KBM-7 (cell line): ENCODE data around the gene PPHLN1.

ENCODE experiments used
- DNase-seq: peaks from one replicate; pipeline ENCODE4 v3.0.0-alpha.2; 2015
- in situ Hi-C: fragments of 300-500 bp; cut with MboI; formaldehyde crosslinking; loops from 2 replicates; pipeline ENCODE4 v1.14.3; 2020; ENCODE audit warnings: low sequenced_read_pairs, low pct_unique_long_range_greater_than_20kb, mixed read lengths

Gene PPHLN1

DNA sequence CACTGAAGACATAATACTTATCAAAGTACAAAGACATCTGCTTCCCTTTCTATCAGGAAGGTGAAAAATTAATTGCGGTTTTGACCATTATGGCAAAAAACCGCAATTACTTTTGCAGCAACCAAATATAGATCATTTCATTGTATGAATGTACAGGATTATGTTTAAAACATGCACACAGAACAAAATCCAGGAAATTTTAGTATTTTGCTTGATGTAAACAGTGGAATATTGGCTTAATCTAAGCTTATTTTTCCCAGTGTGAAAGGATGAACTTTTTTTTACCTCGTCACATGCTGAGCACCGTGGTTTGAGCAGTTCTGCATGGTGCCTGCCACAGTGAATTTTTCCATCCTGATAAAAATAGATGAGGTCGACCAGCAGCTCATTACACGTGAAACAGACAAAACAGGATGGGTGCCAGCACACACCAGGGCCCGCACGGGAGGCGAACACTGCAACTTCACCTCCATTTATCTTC, 142.4 kb downstream of the PPHLN1 start:
- peak; percentile 71 for DNase-seq

DNA sequence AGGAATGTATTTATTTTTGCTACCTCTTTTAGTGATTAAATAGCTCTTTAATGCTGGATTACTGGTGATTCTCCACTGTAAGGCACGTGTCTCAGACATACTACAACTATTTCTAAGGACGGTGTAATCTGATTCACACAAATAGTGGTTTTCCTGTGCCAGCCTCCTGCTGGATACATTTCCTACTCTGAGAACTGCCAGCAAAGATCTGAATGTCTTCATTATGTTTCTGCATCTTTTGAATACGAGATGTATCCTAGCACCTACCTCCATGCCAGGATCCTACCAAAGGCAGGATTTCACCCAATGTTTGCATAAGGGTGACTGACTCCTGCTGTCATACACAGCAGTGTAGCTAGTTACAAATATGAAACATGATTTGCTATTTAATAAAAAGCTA, 143.0 kb downstream of the PPHLN1 start:
- DNase-seq, result no peak
- in situ Hi-C loops, result no loop called here

More for the DNA sequence above, 142.4 kb downstream of the PPHLN1 start:
- in situ Hi-C loops, result no loop called here

DNA sequence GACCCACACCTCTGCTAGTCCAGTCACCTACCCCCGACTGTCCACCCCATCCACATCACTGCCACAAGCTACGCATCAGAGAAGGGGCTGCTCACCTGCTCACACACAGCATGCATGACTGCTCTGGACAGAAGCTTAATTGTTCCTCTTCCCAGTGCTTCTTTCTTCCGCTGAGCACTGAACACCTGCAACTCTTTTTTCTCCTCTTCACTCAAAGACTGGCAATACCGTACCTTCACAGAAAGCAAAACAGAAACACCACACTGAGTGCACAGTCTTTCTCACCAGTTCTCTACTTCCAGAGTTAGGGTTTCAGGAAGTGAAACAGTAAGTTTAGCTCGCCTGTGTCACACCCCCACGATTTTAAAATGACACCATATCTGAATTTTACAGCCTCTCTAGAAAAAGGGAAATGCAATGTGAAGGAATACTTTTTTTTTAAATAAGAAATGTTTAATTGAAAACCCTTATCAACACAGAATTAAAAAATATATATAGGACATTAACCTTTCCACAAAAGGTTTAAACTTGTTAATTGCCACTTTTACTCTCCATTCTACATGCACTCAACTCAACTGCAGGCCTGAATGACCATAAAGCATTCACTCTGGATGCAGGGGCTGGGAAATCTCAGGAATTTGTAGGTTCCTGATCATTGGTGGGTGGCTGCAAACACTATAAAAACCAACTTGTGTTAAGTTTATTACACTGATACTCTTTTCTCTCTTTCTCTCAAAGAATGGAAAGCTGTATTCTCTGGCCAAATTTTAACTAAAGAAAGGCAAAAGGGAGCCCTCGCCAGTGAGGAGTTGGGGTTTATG, 143.6 kb downstream of the PPHLN1 start:
- in situ Hi-C loops, result no loop called here
- DNase-seq, result peak; percentile 75

DNA sequence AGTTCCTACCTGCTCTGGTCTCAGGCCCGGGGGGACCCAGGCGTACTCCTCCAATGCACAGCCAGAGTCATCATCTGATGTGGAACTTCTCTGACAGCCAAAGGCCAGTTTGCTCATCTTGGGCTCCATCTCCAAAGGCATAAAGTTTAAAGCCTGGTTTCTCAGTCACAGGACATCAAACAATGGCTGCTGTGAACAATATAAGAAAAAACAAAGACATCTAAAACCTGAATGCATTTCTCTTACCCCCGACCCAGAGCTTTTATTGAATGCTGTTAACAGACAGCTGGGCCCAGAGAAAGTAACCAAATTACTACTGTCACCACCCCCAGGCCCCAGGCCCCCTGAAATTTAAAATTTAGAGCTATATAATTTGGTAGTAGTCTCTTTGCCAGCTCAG, 146.4 kb downstream of the PPHLN1 start:
- in situ Hi-C loops, result no loop called here
- no peak for DNase-seq

DNA sequence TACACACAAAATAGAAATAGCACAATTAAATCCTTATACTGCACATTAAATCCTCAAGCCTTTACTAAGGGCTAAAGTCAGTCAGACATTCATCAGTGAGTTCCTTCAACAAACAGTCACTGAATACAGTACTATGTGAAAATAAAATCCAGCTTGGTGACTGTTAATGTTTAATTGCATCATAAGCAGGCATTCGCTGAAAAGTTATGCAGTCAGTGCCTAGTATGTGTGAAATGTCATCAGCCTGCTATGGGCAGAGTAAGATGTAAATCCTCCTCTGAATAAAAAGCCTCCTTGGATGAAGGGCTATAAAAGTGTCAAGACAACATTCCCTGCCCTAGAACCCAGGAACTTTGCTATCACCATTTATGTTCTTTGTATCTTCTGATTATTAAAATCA, 147.2 kb downstream of the PPHLN1 start:
- in situ Hi-C loops, result no loop called here
- DNase-seq, result no peak

DNA sequence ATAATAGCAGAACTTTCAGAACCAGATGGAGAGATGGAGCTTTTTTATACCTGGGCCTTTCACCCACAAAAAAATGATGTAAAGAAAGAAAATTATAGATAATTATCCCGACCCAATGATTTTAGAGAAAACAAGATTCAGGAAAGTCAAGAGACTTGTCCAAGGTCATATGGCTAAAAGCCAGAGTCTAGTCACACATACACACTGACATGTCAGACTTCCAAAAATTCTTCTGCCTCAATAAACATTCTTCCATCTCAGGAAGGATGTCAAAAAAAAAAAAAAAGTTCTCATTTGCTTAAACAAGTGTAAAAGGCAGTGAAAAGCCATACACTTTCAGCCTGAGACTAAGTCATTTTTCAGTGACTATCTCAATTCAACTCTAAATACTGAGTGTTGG, 147.6 kb downstream of the PPHLN1 start:
- DNase-seq, result no peak
- in situ Hi-C loops, result no loop called here

DNA sequence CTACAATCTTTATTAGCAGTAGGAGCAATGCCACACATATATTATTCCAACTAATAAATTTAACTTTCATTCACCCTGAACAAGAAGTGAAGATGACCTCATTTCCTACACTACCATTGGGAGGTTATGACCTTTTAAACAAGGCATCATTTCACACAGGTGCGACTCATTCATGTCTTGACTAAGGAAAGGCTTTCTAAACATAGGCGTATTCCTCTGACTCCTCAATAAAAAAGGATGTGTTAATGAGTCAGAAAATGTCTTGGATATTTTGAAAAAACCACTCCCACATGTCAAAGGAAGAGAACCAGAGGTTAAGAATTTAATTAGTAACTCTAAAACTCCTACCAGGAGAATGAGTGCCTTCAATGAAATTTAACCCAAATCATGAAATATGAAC, 148.4 kb downstream of the PPHLN1 start:
- DNase-seq, result no peak
- in situ Hi-C loops, result no loop called here

DNA sequence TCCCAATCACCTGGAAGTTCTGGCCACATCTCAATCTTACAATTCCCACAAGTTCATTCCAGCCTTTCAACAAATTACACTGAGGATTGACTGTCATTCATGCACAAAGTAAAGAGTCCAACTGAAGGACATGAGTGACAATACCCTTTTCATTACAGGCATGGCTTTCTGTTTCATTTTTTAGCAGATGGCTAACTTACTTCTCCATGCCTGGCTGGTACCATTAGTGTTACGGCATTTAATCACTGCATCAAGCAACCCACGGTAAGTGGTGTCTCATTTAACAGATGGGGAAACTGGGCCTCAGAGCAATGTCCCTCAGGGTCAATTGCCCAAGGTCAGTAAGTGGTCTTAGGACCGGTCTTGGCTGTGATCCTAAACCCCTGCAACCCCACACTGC, 149.1 kb downstream of the PPHLN1 start:
- no peak for DNase-seq
- in situ Hi-C loops, result no loop called here

DNA sequence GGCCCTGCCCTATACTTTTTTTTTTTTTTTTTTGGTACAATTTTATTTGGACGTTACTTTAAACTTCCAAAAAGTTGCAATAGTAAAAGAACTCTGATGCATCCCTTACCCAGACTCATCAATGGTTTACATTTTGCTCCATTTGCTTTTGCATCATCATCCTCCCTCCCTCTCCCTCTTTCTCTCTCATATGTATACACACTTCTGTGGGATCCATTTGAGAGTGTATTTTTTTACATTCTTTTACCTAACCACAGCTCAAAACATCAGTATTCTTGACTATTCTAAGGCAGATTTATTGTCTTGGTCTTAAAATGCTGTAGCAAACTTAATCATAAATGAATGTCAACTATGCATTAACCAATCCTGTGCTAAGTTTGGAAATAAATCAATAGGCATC, 152.0 kb downstream of the PPHLN1 start:
- no peak for DNase-seq
- in situ Hi-C loops, result no loop called here

DNA sequence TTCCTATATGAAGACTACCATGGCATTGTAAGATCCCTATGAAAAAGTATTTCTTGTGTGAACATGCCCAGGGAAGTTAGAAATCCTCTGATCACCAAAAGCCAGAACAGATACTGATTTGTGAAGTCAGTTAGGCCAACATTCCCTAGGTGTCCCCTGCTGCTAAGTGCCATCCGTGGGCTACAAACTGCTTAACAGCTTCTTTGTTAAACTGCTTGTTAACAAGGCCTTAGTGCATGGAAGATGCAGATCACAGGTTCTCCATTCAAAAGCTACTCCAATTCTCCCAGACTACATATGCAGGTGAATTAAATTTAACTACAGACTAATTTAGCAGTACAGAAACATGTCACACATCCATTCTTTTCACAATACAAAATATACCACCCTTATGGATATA, 155.4 kb downstream of the PPHLN1 start:
- no peak for DNase-seq
- in situ Hi-C loops, result no loop called here

DNA sequence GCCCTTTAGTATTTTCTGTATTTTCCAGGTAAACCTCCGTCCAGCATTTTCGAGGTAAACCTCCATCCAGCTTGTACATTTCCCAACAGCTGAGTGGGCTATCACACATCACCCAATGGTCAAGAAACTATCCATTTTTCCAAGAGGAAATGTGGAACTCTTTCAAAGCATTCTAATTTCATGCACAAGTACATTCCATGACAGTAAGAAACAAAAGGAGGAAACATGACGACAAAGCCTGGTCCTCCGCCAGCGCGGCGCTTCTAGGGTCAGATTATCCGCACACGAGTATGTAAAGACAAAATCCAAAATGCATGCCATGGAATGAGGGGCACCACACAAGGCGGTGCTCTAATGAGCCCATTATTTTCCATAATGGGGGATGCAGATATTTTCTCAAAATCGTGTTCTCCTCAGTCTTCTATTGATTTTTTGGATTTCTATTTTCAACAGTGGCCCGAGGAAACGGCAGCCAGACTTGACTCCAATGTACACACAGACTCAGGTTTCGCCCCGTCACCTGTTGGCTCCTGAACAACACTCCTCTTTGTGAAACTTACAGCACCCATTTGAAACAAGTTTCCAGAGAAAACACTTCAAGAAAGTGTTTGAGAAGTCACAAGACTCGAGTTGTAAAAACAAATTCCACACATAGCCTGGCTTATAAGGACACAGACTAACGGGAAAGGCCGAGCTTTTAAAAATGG, 156.2 kb downstream of the PPHLN1 start:
- no peak for DNase-seq

DNA sequence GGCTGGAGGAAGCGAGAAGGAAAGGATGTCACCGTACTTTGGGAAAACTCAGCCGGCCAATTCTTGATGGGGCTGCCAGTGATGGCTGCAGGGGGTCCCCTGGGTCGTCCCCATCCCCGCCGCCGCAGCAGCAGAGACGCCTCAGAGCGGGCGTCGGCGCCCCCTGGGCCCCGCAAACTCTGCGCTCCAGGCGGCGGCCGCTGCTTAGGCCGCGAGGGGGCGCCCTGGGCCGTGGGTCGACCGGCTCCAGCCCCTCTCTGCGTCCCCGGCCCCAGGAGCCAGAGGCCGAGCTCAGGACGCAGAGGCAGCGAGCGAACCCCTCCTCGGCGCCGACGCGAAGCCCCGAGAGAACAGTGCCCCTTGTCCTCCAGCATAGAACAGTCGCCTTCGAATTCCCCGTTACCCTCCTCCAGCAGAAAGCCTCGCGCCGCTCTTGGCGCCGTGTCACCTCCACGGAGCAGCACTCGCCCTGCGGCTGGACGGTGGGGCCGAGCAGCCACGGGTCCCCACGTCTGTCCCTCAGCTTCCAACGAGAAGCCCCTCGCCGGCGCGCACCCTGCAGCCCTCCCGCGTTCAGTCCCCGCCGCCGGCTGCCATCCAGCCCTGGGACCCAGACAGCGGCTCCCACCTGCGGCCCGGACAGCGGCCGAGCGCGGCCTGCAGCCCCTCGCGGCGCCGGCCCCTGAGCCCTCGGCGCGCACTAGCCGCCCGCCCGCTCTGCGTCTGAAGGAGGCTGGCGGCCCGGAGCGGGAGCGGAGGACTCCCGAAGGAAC, 157.0 kb downstream of the PPHLN1 start:
- peak; percentile 78 for DNase-seq
- in situ Hi-C loops, result no loop called here

More for the DNA sequence above, 156.2 kb downstream of the PPHLN1 start:
- in situ Hi-C loops, result no loop called here

DNA sequence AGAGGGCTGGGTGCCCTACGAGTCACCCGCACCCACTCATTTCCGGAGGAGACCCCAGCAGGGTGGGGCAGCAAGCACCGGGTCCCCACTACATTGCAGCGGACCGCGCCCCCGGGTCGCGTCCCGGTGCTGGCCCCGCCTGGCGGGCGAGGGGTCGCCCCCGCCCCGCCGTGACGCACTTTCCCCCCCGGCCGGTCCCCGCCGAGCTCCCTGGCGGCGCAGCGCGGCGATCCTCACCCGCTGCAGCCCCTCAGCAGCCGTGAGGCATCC, 157.5 kb downstream of the PPHLN1 start:
- no peak for DNase-seq
- in situ Hi-C loops, result no loop called here

DNA sequence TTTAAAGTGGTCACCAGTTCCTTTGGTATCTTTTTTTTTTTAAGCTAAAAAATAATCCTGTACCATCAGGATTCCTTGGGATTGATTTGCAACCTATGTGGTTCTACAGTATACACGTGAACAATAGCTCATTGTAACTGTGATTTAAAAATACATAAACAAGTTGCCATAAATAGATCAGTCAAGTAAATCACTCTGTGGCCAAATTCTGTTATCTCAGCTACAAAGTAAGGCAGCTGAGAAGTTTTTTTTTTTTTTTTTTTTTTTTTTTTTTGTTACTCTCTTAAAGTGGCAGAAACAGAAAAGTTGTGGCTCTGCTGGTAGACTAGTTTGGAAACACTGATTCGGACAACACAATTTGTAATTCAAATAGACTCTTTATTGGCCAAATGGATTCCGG, 159.0 kb downstream of the PPHLN1 start:
- in situ Hi-C loops, result no loop called here
- DNase-seq, result no peak

DNA sequence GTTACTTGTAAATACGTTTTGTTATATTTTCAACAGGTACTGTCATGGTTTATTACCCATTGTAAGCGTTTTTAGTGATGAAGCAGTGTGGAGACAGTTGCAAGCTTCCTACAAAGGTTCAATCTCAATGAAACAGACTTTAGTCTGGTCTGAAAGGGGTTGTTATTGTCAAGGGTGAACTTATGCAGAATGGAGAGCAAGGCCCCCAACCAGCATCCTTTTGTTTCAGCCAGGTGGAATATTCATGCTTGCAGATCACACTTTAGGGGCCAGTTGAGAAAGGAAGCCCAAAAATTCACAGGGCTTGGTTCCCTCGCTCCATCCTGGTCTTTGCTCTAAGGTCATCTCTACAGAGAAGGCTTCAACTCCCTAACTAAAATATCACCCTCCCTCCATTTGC, 159.9 kb downstream of the PPHLN1 start:
- no peak for DNase-seq
- in situ Hi-C loops, result no loop called here

DNA sequence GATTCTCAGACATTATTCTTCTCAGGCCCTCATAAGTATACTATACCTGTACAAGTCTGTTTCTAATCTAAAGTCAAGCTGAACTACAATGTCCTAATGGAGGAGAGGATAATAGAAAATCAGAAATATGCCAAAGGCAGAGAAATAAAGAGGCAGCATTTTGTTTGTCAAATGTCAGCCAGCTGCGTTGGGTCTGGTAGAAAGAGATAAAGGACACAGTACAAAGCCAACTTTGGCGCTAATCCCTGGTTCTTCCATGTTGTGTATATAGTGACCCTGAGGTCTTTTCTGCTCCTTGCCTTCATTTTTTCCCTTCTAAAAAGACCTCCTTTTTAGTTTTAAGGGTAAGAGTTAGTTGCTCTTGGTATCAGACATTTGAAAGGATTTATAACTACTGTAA, 160.4 kb downstream of the PPHLN1 start:
- no peak for DNase-seq
- in situ Hi-C loops, result no loop called here

DNA sequence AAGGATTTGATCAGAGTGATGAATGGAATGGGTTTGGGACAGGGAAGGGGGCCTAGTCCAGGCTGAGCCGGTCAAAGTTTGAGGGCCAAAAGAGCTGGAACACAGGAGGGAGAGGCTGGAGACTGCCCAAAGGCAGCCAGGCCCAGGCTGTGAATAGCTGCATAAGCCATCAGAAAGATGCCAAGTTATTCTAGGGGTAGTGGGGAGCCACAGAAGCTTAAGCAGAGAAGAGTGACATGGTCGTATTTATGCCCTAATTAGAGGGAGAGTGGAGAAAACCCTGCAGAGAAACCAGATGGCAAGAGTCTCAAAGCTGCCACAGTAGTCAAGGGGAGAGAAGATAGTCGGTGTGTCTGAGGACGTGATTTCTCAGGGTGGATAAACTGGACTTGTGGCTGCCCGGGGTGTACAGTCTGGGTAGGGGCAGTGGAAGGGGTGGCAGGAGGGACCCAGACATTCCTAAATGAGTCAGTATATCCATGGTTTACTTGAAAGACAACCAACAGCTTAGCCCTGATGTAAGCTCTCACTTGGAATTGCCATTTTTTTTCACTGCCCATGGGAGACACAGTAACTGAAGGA, 164.4 kb downstream of the PPHLN1 start:
- in situ Hi-C loops, result no loop called here
- DNase-seq, result no peak
